HG03097 (cell line): ENCODE results near the gene MRC1.

ENCODE experiments used
- ATAC-seq: cut with Tn5 transposase; IDR thresholded peaks from one replicate; pipeline ENCODE4 v1.9.1; 2021; ENCODE audit not compliant: unreplicated experiment, low FRiP score

Gene MRC1

DNA sequence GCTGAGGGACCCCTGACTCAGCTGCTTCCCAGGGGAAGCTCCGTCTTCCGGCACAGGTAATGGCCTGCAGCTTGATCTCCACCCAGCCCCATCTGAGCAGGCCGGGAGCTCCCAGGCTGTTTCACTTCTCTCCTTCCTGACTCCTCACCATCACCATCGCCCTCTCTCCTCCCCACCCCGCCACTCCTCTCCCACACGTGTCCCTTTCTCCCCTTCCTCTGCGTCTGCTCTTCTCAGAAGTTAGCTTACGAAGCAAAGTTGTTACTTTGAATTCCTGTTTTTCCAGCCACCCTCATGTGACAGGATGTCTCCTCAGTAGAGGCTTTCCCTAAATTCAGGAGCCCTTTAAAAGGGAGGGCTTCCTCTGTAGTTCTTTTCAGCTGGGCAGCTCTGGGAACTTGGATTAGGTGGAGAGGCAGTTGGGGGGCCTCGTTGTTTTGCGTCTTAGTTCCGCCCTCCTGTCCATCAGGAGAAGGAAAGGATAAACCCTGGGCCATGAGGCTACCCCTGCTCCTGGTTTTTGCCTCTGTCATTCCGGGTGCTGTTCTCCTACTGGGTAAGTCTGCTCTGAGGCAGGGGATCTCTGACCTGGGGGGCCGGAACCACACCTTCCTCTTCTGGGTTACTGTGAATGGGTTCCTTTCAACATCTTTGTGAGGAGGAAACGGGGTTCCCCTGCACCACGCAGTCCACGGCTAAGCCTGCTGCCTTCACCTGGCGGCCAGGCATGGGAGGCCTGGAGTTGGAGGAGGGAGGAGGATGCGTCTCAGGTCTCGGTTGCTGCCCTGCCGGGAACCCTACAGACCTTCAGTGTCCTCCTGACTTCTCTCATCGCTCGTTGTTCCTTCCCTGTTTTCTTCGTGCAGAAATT is at the start of gene MRC1:
MRC1 (plus strand) TSS at position 378 of the 871 bp plus-strand sequence; CDS start at position 496, 118 bp downstream.
- ATAC-seq = no peak

DNA sequence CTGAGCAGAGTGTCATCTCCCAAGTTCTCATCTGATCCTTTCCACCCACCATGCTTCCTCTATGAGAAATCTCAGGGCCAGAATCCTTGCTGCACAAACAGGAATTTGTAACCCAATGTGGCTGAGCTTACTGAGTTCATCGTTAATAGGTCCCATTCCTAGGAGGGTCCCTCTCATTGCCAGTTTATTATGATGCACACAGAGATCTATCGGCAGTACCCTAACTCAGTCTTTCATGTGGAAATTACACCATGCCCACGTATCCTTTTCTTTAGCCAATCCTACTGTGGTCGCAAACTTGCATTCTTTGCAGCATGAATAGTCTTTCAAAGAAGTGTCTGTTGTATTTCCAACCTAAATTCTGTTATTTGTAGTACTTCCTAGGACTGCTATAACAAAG is 45.0 kb upstream of the MRC1 start:
- no peak for ATAC-seq

DNA sequence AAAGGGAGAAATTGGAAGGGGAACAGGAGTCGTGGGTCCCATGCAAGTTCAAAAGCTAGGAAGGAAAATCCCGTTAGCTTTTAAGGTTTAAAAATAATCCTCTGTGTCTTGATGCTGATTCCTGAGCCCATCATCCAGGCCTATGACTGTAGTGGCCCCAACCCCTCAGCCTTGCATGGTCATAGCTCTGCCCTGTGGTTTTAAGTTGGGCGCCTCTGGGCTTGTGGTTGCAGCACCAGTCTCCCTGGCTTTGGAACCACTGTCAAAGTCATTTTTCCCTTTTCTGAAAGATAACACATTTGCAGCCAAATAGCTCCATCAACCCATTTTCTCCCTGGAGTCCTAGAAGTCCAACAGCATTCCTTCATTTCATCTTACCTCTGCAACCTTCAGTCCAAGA is 43.5 kb upstream of the MRC1 start:
- no peak for ATAC-seq

- no peak for ATAC-seq
Observed at GRCh38 chr10:17766731-17767130, 42.4 kb upstream of the MRC1 start.

DNA sequence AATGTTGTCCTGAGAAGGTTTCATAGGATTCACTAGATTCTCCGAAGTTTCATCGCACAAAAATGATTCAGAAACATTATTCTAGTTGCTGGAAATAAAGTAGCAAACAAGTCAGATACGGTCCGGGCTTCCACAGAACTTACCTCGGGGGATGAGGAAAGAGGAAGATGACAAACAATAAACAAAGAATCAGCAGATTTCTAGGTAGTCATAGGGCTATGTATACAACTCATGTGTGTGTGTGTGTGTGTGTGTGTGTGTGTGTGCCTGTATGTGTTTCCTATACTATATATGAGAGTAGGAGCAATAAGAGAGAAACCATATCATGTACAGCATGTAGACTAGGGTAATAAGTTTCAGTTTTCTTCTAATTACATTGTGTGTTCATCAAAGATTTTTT is 40.7 kb upstream of the MRC1 start:
- ATAC-seq = no peak

GRCh38 chr10:17768957-17769356 is 40.2 kb upstream of the MRC1 start:
- ATAC-seq = no peak

DNA sequence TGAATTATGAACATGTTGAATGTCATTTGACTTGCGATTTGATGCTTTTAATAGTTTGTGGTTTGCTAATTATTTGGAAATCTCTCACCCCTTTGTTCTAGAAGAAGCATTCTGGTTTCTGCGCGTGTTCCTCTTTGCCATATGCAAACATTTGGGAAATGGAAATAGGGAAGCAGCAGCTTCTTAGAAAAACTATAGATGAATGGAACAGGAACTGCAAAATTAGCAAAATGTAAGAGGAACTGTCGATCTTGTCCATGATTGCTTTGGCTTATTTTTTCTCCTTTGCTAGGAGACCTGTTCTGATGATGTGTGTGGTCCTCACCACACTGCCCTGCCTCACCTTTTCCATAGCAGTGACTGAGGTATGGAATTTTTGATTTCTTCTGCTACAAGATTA is 38.1 kb upstream of the MRC1 start:
- no peak for ATAC-seq

- no peak for ATAC-seq
Observed at GRCh38 chr10:17779784-17780183, 29.4 kb upstream of the MRC1 start.

DNA sequence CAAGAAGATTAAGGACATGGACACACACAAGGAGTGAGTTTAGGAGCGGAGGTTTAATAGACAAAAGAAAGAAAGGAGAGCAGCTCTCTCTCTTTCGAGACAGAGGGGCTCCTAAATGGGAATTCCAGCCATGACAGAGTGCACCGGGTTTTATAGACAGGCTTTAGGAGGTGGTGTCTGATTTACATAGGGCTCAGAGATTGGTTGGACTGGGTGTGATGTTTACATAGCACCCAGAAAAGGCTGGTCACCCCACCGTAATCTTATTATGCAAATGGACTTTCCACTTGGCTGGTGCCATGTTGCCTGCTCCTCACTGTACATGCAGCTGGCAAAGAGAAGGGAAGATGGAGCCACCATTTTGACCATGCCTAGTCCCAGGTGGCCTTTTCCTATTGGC is 28.4 kb upstream of the MRC1 start:
- no peak for ATAC-seq

DNA sequence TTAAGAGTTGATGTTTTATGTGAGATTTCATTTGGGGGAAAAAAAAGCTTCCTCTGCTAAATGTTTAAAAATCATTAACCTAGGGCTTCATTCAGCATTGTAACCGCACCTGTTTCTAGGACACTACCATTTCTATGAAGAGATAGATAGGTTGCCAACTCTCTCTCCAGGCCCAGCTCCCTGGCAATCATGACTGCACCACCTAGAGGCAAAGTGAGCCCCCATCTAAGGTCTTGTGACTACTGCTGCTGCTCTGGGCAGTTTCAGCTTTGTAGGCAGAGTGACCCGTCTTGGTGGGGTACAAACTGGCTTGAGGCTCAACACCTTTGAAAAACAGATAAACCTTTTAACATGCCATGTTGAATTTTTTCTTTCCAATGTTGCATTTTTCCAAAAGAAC is 27.3 kb upstream of the MRC1 start:
- ATAC-seq = no peak

- no peak for ATAC-seq
Observed at GRCh38 chr10:17782921-17783665, 26.1 kb upstream of the MRC1 start.

GRCh38 chr10:17783751-17784150 is 25.4 kb upstream of the MRC1 start:
- ATAC-seq = no peak

GRCh38 chr10:17784688-17785087 is 24.5 kb upstream of the MRC1 start:
- ATAC-seq = no peak

DNA sequence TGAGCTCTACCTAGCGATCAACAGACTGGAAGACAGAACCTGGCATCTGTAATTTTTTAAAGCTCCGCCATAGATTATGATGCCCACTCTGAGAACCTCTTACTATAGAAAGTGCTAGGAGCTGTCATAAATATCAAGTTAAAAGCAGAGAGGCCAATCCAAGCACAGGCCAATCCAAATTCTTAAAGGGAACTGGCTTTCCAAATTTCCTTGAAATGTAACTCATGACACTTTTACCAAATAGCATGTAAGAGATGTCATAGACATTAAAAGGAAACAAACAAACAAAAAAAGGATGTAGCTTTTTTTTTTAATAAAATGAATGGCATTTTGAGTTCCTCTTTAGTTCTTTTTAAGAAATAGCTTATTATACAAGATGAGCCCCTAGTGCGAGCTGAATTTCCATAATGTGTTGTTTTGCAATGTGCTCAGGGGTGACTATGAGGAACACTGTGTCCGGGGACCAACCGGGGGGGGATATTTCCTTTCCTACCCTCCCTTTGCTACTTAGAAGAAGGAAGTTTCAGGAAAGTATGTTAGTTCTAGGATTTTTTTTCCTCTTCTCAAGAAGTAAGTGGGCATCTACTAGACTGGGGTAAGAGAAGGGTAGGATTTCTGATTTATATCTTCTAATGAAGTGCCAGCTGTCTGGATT is 23.7 kb upstream of the MRC1 start:
- ATAC-seq = no peak

- ATAC-seq = no peak
Observed at GRCh38 chr10:17787087-17787961, 21.8 kb upstream of the MRC1 start.

- ATAC-seq = no peak
Observed at GRCh38 chr10:17788646-17789045, 20.5 kb upstream of the MRC1 start.

- no peak for ATAC-seq
Observed at GRCh38 chr10:17789396-17789795, 19.8 kb upstream of the MRC1 start.

DNA sequence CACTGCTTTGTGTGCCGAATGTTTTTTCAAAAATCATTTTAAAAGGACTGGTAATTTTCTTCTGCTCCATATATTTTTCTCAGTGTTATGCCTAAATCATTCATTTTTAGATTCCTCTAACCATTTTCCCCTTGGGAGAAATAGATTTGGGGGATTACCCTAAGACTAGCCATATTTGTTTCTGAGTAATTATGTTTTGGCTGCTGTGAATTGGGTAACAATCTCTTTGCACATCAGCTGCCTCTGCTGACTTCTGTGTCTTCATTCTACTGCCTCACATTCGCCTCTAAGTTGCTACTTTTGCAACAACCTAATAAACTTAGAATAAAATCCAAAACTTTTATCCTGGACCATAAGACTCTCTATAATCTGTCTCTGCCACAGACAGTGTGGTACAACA is 18.5 kb upstream of the MRC1 start:
- ATAC-seq = no peak

GRCh38 chr10:17792991-17793390 is 16.2 kb upstream of the MRC1 start:
- no peak for ATAC-seq

DNA sequence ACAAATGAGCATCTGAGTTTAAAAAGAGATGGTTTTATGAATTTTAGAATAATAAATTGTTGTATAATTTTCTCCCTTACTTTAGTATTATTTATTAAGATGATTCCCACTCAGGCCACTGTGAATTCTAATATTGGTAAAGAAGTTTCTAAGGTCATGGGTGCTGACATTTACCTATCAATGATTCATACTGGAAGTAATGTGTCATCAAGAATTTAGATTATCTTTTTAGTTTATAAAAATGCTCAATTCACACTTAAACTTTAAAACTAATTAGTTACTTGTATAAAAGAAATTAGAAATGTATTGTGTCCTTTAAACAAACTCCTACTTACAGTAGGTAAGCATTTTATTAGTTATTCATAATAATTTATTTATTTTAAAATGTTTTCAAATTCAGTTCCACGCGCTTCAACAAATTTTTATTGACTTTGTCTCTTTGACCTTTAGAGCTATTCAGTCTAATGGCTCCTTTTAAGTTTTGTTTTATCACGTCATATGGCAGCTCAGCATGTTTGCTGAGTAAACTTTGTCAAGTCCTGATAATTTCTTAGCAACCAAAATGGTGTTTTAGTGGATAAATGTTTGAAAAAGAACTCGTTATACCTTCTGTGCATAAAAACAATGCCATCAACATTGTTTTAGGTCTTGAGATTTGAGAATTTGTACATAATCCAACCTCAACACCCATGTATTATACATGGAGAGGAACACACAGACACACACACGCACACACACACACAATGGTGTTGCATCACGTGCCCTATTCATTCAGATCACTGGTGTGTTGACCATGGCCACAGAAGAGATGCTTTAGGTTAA is 15.1 kb upstream of the MRC1 start:
- no peak for ATAC-seq
